Measurements from ENCODE around the gene OR2W3.

OR2W3 gene

DNA sequence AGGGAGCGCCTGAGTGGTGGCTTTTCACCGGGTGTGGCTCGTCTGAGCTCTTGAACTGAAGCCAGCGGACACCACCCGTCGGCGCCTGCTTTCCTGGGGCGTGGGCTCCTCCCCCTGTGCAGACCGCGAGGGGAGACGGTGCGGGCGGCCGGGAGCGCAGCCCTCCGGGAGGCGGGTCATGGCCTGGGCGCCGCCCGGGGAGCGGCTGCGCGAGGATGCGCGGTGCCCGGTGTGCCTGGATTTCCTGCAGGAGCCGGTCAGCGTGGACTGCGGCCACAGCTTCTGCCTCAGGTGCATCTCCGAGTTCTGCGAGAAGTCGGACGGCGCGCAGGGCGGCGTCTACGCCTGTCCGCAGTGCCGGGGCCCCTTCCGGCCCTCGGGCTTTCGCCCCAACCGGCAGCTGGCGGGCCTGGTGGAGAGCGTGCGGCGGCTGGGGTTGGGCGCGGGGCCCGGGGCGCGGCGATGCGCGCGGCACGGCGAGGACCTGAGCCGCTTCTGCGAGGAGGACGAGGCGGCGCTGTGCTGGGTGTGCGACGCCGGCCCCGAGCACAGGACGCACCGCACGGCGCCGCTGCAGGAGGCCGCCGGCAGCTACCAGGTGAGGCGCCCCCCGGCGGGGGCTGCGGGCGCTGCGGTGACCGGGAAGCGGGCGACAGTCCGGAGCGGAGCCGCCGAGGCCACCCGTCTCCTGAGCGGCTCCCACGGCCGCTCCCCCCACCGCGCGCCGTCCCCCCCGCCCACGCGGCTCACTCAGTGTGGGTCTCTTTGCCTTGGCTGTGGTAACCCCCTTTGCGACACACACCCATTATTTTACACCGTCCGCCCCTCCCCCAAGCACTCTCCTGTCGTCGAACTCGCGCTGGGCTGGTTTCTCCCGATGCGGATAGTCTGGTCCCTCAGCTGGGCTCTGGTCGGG lies 38.1 kb upstream of the OR2W3 start, which contains the start of gene TRIM58:
TRIM58 (plus strand) TSS at position 119 of the 916 bp plus-strand sequence; CDS start at position 179, 60 bp downstream.
- TF ChIP-seq, protein P1, sequence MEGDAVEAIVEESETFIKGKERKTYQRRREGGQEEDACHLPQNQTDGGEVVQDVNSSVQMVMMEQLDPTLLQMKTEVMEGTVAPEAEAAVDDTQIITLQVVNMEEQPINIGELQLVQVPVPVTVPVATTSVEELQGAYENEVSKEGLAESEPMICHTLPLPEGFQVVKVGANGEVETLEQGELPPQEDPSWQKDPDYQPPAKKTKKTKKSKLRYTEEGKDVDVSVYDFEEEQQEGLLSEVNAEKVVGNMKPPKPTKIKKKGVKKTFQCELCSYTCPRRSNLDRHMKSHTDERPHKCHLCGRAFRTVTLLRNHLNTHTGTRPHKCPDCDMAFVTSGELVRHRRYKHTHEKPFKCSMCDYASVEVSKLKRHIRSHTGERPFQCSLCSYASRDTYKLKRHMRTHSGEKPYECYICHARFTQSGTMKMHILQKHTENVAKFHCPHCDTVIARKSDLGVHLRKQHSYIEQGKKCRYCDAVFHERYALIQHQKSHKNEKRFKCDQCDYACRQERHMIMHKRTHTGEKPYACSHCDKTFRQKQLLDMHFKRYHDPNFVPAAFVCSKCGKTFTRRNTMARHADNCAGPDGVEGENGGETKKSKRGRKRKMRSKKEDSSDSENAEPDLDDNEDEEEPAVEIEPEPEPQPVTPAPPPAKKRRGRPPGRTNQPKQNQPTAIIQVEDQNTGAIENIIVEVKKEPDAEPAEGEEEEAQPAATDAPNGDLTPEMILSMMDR (IDR thresholded peaks at IDR 0.05; ENCODE audit: insufficient read depth, low read length, poor library complexity, severe bottlenecking), result no peak
- no peaks in the 10 kb centered on the region; the same call in 1 of the 2 replicates for H3K27me3 ChIP-seq (replicated peaks; ENCODE audit: control insufficient read depth, insufficient read depth, low read length)
- peak; percentile 18 for DNase-seq (ENCODE audit: extremely low read depth, insufficient read length)
- H3K4me3 ChIP-seq (replicated peaks; ENCODE audit: low read depth, low read length), result no peak within 1 kb of the TSS
- no peaks in the 10 kb centered on the region for H3K36me3 ChIP-seq (ENCODE audit: control insufficient read depth, insufficient read depth, low read length)

DNA sequence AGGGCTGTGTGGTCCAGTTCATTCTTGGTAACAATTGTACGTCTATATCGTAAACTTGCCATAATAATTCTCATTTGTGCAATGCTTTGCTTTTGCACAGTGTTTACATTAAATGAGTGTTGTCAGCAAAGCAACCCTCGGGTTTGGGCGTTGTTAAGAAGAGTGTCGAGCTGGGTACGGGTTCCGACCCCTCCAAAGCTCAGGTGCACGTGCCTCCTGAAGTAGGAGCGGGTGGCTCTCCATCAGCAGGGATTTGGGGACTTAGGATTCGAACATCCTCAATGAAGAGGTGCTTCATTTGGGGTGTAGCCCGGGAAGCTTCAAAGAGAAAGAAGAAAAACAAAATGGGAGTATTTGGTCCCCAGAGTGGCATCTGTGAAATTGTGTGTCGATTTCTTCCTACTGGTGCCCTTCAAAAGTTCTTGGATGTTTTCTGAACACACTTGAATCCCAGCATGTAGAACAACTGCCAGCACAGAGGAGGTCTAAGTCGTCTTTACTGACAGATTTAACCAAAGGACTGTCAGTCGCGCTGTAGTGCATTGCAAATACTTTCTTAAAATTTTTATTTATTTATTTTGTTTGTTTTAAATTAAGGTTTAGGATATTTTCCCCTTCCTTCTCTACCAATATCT lies 37.3 kb upstream of the OR2W3 start:
- H3K4me3 ChIP-seq (replicated peaks; ENCODE audit: low read depth, low read length), result no peak overlapping the region

DNA sequence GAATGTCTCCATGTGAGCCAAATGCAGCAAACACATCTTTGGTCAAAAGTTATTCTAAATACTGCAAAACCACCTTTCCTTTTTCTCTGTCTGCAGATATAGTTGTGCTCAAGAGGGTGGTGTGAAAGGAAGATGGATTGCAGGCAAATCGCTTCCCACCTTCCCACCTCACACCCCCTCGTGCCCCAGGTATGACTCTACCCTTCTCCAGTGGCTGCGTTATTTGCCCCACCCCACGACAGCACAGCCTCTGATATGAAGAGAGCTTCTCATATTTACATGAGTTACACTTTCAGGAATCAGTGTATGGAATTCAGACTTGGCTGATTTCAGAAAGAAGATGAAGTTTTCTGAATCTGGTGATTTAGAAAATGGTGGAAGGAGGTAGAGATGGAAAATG lies 32.6 kb upstream of the OR2W3 start:
- H3K36me3 ChIP-seq (ENCODE audit: control insufficient read depth, insufficient read depth, low read length), result no peaks in the 10 kb centered on the region
- H3K4me3 ChIP-seq (replicated peaks; ENCODE audit: low read depth, low read length), result no peak overlapping the region
- no peak for DNase-seq (ENCODE audit: extremely low read depth, insufficient read length)
- no peaks in the 10 kb centered on the region for H3K27me3 ChIP-seq (replicated peaks; ENCODE audit: control insufficient read depth, insufficient read depth, low read length)
- TF ChIP-seq, protein P1 (IDR thresholded peaks at IDR 0.05; ENCODE audit: insufficient read depth, low read length, poor library complexity, severe bottlenecking), result no peak

More for the DNA sequence above, 37.3 kb upstream of the OR2W3 start:
- Histone ChIP-seq H3K27me3 (replicated peaks; ENCODE audit: control insufficient read depth, insufficient read depth, low read length) (no peaks in the 10 kb centered on the region; the same call in 1 of the 2 replicates), H3K36me3 (ENCODE audit: control insufficient read depth, insufficient read depth, low read length) (no peaks in the 10 kb centered on the region)
- DNase-seq (ENCODE audit: extremely low read depth, insufficient read length), result no peak
- TF ChIP-seq, protein P1 (IDR thresholded peaks at IDR 0.05; ENCODE audit: insufficient read depth, low read length, poor library complexity, severe bottlenecking), result no peak

DNA sequence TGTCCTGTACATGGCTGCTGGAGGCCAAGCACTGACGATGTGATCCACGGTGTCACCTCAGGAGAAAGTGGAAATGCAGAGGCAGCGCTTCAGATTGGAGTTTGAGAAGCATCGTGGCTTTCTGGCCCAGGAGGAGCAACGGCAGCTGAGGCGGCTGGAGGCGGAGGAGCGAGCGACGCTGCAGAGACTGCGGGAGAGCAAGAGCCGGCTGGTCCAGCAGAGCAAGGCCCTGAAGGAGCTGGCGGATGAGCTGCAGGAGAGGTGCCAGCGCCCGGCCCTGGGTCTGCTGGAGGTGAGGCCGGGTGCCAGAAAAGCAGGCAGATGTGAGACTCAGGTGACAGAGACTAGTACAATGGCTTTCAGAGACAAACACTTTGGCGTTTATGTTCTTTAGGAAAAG lies 30.7 kb upstream of the OR2W3 start:
- no peaks in the 10 kb centered on the region for H3K27me3 ChIP-seq (replicated peaks; ENCODE audit: control insufficient read depth, insufficient read depth, low read length)
- H3K4me3 ChIP-seq (replicated peaks; ENCODE audit: low read depth, low read length), result no peak overlapping the region
- DNase-seq (ENCODE audit: extremely low read depth, insufficient read length), result no peak
- TF ChIP-seq, protein P1 (IDR thresholded peaks at IDR 0.05; ENCODE audit: insufficient read depth, low read length, poor library complexity, severe bottlenecking), result no peak
- H3K36me3 ChIP-seq (ENCODE audit: control insufficient read depth, insufficient read depth, low read length), result no peaks in the 10 kb centered on the region

DNA sequence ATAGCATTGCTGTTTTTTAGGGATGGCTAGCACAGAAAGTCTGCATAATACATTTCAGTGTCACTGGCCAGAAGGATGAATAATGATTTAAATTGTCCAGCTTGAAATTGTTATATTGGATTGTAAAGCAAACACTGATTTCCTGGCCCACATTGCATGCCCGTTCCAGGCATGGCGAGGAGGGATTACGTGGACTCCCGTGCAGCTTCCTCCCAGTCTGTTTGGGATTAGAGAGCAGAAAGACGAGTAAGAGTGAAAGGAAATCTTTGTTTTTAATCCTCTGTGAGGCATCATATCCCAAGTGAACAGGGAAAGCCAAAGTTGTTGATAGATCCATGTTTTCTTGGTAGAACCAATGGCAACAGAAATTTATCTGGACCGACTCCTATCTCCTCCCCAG lies 30.0 kb upstream of the OR2W3 start:
- Histone ChIP-seq H3K27me3 (replicated peaks; ENCODE audit: control insufficient read depth, insufficient read depth, low read length) (no peaks in the 10 kb centered on the region), H3K36me3 (ENCODE audit: control insufficient read depth, insufficient read depth, low read length) (no peaks in the 10 kb centered on the region), H3K4me3 (replicated peaks; ENCODE audit: low read depth, low read length) (no peak overlapping the region)
- TF ChIP-seq, protein P1 (IDR thresholded peaks at IDR 0.05; ENCODE audit: insufficient read depth, low read length, poor library complexity, severe bottlenecking), result no peak
- no peak for DNase-seq (ENCODE audit: extremely low read depth, insufficient read length)

All from GM06990 (cell line).